ENCODE measurements around the gene CRHR1.

The CRHR1 gene

GRCh38 chr17:45870342-45870974, 86.3 kb downstream of the CRHR1 start:
- DNase-seq = no peak

- no peak for DNase-seq
Observed at GRCh38 chr17:45871718-45872117, 87.6 kb downstream of the CRHR1 start.

DNA sequence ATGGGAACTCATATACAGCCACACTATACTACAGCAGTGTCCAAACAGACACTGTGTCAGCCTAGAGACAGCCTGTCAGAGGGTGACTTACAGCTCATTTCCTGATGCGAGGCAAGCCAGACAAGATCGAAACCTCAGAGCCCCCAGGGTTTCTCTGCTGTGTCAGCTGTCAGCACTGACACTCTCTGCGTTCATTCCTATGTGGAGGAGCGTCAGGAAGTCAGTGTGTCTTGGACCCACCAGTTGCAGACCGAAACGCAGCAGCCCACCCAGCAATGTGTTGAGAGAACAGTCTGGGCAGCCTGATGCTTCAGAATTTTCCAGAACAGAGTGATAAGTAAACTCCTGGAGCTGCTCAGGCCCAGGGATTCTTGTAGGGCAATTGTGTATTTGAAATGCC, 89.6 kb downstream of the CRHR1 start:
- DNase-seq = no peak

DNA sequence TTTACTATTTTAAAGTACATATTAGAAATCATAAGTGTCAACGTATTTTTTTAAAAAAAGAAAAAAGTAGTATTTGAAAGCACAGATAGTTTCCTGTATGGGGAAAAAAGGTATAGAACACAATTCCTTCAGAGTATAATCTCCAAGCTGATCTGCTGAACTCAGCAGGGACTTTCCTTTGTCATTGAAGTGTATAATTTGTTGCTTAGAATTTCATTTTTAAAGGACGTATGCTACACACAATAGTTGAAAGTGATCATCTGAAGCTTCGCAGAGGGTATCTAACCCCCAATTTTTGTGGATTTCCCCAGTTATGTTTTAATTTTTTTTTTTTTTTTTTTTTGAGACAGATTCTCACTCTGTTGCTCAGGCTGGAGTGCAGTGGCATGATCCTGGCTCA, 90.0 kb downstream of the CRHR1 start:
- no peak for DNase-seq

DNA sequence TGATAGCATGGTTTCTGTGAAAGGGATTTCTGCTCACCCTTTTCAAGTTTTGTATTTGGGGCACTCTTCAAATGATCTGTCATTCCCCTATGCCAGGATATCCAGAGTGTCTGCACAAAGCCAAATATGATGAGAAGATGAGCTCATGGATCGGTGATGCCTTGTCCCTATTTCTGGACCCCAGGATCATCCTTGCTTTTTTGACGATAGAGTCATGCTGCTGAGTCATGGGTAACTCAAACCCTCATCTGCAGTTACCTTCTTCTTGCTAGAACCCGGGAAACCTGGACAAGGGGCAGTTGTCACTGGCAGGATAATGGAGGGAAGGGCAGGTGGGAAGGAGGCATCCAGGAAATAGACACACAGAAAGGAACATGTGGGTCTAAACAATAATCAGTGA, 92.4 kb downstream of the CRHR1 start:
- DNase-seq = no peak

- no peak for DNase-seq
Observed at GRCh38 chr17:45877467-45877866, 93.3 kb downstream of the CRHR1 start.

DNA sequence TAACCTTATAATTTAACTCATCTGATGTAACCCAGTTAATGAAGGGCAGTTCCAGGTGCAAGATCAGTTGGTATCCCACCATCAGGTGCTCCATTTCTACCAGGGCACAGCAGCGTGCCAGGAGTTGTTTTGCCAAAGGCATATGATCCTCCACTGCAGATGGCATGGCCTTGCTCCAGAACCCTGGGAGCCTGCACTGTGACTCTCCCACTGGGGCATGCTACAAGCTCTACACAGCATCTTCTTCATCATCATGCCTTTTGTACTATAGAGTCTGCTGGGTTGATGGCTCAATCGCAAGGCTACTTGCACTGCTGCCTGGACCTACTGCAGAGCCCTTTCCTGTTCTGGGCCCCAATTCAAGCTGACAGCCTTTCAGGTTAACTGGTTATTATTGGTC, 98.9 kb downstream of the CRHR1 start:
- no peak for DNase-seq

Measured in suppressor macrophage treated with lipopolysaccharide for 4 hours (primary cell).